T-helper 17 cell (primary cell): ENCODE measurements around the gene CCL28. TPM values are rescaled to one million over a fixed set of nuclear protein-coding genes. Genes with fewer than 3 reads are reported as not detected.
"Not testable (repeated sequence)": the region's sequence is repeated elsewhere in the genome, so short reads cannot be mapped to it uniquely, and the experiment has no call there.

Experiments
- ATAC-seq: fragments of 150-1000 bp; cut with Tn5 transposase; 2 replicates; pipeline ENCODE4 v1.10.0; 2021; ENCODE audit warnings: mild to moderate bottlenecking, moderate library complexity
- DNase-seq, 3 donors: peaks; one replicate each; pipeline versions ENCODE4 v3.0.0 to v3.0.0-alpha.2; 2020 to 2021
- H3K9me3 ChIP-seq: one replicate; pipeline ENCODE4 v1.7.0; 2013; ENCODE audit warnings: low read length, mild to moderate bottlenecking; ENCODE audit not compliant: control insufficient read depth, poor library complexity, severe bottlenecking
- H3K27ac Mint-ChIP-seq: one replicate; pipeline ENCODE4 v1.8.0; 2022; ENCODE audit warnings: mild to moderate bottlenecking, moderate library complexity, mixed read lengths
- H3K27me3 Mint-ChIP-seq: one replicate; pipeline ENCODE4 v1.8.0; 2022; ENCODE audit warnings: mixed read lengths
- H3K36me3 Mint-ChIP-seq: one replicate; pipeline ENCODE4 v1.8.0; 2022; ENCODE audit warnings: low read depth, mixed read lengths
- H3K4me1 Mint-ChIP-seq: one replicate; pipeline ENCODE4 v1.8.0; 2022; ENCODE audit warnings: mild to moderate bottlenecking, mixed read lengths
- H3K4me3 Mint-ChIP-seq: one replicate; pipeline ENCODE4 v1.8.0; 2022; ENCODE audit warnings: mild to moderate bottlenecking, moderate library complexity, mixed read lengths
- total RNA-seq, 4 donors: library from RNA in 2 of 4; stranded (reverse) in 2 of 4; gene quantifications; one replicate each; pipeline ENCODE4 v1.2.3 and lab custom pipeline; 2022 to 2026

The CCL28 gene
- total RNA-seq, 2 donors from 2014 or later, result 10.6 to 14.9 TPM

- Mint-ChIP-seq H3K27me3 (peaks cover 11% of the 10 kb centered on the region), H3K4me1 (no peaks in the 10 kb centered on the region), H3K27ac (no peak overlapping the region), H3K4me3 (no peak overlapping the region), H3K36me3 (peaks cover 2% of the 10 kb centered on the region)
- no peak for DNase-seq
- ATAC-seq, result no peak
- H3K9me3 ChIP-seq, result no peaks in the 10 kb centered on the region
Measured at GRCh38 chr5:43421450-43422133, 9.4 kb upstream of the CCL28 start.

- DNase-seq (no peak), ATAC-seq (no peak)
- H3K4me1 Mint-ChIP-seq, result no peaks in the 10 kb centered on the region
- peaks cover 2% of the 10 kb centered on the region for H3K36me3 Mint-ChIP-seq
- H3K27ac Mint-ChIP-seq, result no peak overlapping the region
- no peaks in the 10 kb centered on the region for H3K9me3 ChIP-seq
- no peak overlapping the region for H3K4me3 Mint-ChIP-seq
- peaks cover 20% of the 10 kb centered on the region for H3K27me3 Mint-ChIP-seq
Measured at GRCh38 chr5:43420241-43420640, 8.1 kb upstream of the CCL28 start.

GRCh38 chr5:43418561-43418960 is 6.4 kb upstream of the CCL28 start:
- H3K4me3 Mint-ChIP-seq, result no peak overlapping the region
- H3K36me3 Mint-ChIP-seq, result peaks cover 2% of the 10 kb centered on the region
- ATAC-seq, result no peak
- H3K27ac Mint-ChIP-seq, result no peak overlapping the region
- H3K27me3 Mint-ChIP-seq, result peaks cover 20% of the 10 kb centered on the region
- DNase-seq, result no peak
- no peaks in the 10 kb centered on the region for H3K4me1 Mint-ChIP-seq
- H3K9me3 ChIP-seq, result no peaks in the 10 kb centered on the region

- ATAC-seq (no peak), DNase-seq (no peak)
- Mint-ChIP-seq H3K4me1 (no peaks in the 10 kb centered on the region), H3K36me3 (peaks cover 2% of the 10 kb centered on the region), H3K4me3 (no peak overlapping the region), H3K27me3 (peaks cover 18% of the 10 kb centered on the region), H3K27ac (no peak overlapping the region)
- no peaks in the 10 kb centered on the region for H3K9me3 ChIP-seq
Measured at GRCh38 chr5:43416803-43417394, 4.7 kb upstream of the CCL28 start.

- H3K27ac Mint-ChIP-seq, result no peak overlapping the region
- peaks cover 15% of the 10 kb centered on the region for H3K27me3 Mint-ChIP-seq
- H3K9me3 ChIP-seq, result no peaks in the 10 kb centered on the region
- no peak for ATAC-seq
- no peak for DNase-seq
- no peaks in the 10 kb centered on the region for H3K4me1 Mint-ChIP-seq
- H3K36me3 Mint-ChIP-seq, result no peaks in the 10 kb centered on the region
- no peak overlapping the region for H3K4me3 Mint-ChIP-seq
Measured at GRCh38 chr5:43415935-43416802, 4.0 kb upstream of the CCL28 start.

- no peak for ATAC-seq
- Mint-ChIP-seq H3K4me3 (no peak overlapping the region), H3K27me3 (peaks cover 15% of the 10 kb centered on the region), H3K27ac (no peak overlapping the region), H3K4me1 (no peaks in the 10 kb centered on the region), H3K36me3 (no peaks in the 10 kb centered on the region)
- H3K9me3 ChIP-seq, result no peaks in the 10 kb centered on the region
- no peak for DNase-seq
Measured at GRCh38 chr5:43413966-43414365, 1.8 kb upstream of the CCL28 start.

- H3K9me3 ChIP-seq, result no peaks in the 10 kb centered on the region
- DNase-seq, result no peak
- no peak overlapping the region for H3K27ac Mint-ChIP-seq
- no peak overlapping the region for H3K4me3 Mint-ChIP-seq
- peaks cover 15% of the 10 kb centered on the region for H3K27me3 Mint-ChIP-seq
- H3K4me1 Mint-ChIP-seq, result no peaks in the 10 kb centered on the region
- ATAC-seq, result no peak
- H3K36me3 Mint-ChIP-seq, result no peaks in the 10 kb centered on the region
Measured at GRCh38 chr5:43412644-43413043, 453 bp upstream of the CCL28 start.

- no peak for DNase-seq
- Mint-ChIP-seq H3K4me3 (no peak overlapping the region), H3K27ac (no peak overlapping the region), H3K27me3 (peaks cover 9% of the 10 kb centered on the region), H3K4me1 (no peaks in the 10 kb centered on the region), H3K36me3 (no peaks in the 10 kb centered on the region)
- ATAC-seq, result no peak
- H3K9me3 ChIP-seq, result no peaks in the 10 kb centered on the region
Measured at GRCh38 chr5:43411495-43411894, 696 bp downstream of the CCL28 start.

GRCh38 chr5:43410414-43410813 is 1.8 kb downstream of the CCL28 start:
- H3K4me3 Mint-ChIP-seq, result no peak overlapping the region
- no peaks in the 10 kb centered on the region for H3K4me1 Mint-ChIP-seq
- ATAC-seq (no peak), DNase-seq (no peak)
- H3K9me3 ChIP-seq, result no peaks in the 10 kb centered on the region
- H3K36me3 Mint-ChIP-seq, result no peaks in the 10 kb centered on the region
- H3K27me3 Mint-ChIP-seq, result peaks cover 2% of the 10 kb centered on the region
- H3K27ac Mint-ChIP-seq, result no peak overlapping the region

- no peaks in the 10 kb centered on the region for H3K9me3 ChIP-seq
- H3K27ac Mint-ChIP-seq, result no peak overlapping the region
- no peak for DNase-seq
- H3K27me3 Mint-ChIP-seq, result no peaks in the 10 kb centered on the region
- no peak for ATAC-seq
- no peaks in the 10 kb centered on the region for H3K4me1 Mint-ChIP-seq
- H3K4me3 Mint-ChIP-seq, result no peak overlapping the region
- H3K36me3 Mint-ChIP-seq, result peaks cover 2% of the 10 kb centered on the region
Measured at GRCh38 chr5:43409809-43410271, 2.4 kb downstream of the CCL28 start.

- ATAC-seq, H3K27me3 Mint-ChIP-seq, H3K4me1 Mint-ChIP-seq, DNase-seq, H3K9me3 ChIP-seq, H3K4me3 Mint-ChIP-seq, H3K27ac Mint-ChIP-seq: not testable (repeated sequence)
- H3K36me3 Mint-ChIP-seq, result peaks cover 11% of the 10 kb centered on the region
Measured at GRCh38 chr5:43402524-43403066, 9.6 kb downstream of the CCL28 start.

GRCh38 chr5:43401827-43402226 is 10.4 kb downstream of the CCL28 start:
- no peaks in the 10 kb centered on the region for H3K9me3 ChIP-seq
- H3K27me3 Mint-ChIP-seq, result no peaks in the 10 kb centered on the region
- ATAC-seq (no peak), DNase-seq (no peak)
- peaks cover 11% of the 10 kb centered on the region for H3K36me3 Mint-ChIP-seq
- no peak overlapping the region for H3K27ac Mint-ChIP-seq
- peaks cover 3% of the 10 kb centered on the region for H3K4me1 Mint-ChIP-seq
- H3K4me3 Mint-ChIP-seq, result no peak overlapping the region

- DNase-seq (no peak), ATAC-seq (no peak)
- H3K9me3 ChIP-seq, result no peaks in the 10 kb centered on the region
- Mint-ChIP-seq H3K4me3 (no peak overlapping the region), H3K27ac (no peak overlapping the region), H3K27me3 (no peaks in the 10 kb centered on the region), H3K4me1 (peaks cover 8% of the 10 kb centered on the region), H3K36me3 (peaks cover 11% of the 10 kb centered on the region)
Measured at GRCh38 chr5:43400082-43400481, 12.1 kb downstream of the CCL28 start.
